Body of pancreas (tissue), 4 donors: ENCODE data around the gene GYPC.

ENCODE experiments used
- POLR2A ChIP-seq, 3 donors: fragments of 450-650 bp; IDR thresholded peaks; one replicate each; pipeline ENCODE4 v1.6.1; 2016; ENCODE audit warnings: antibody characterized with exemption in 3 of 3, mild to moderate bottlenecking in 2 of 3
- TF ChIP-seq, protein P1 (sequence below), 7 experiments: fragments of 450-650 bp in 4 of 7; fragments of 200-600 bp in 3 of 7; sonication (generic) in 3 of 7; IDR thresholded peaks; one replicate each; pipeline ENCODE4 v1.5.1; 2016 to 2019; ENCODE audit warnings: antibody characterized with exemption in 7 of 7

DNA sequence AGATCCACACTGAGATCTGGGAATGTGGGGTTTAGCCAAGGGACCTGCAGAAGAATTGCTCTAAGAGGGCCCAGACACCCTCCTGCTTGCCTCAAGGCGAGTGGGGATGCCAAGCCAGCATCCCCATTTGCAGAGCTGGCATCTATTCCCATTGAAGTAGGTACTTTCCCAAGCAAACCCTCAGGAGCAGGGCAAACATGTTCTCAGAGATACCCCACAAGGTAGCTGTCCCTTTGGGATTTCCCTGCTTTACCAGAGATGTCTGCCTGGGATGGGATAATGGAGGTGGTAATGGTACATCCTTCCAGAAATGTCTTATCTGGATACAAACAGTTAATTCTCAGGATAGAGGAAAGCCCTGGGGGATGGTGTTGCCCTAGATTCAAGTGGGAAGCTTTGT is 51.2 kb downstream of the GYPC start:
- TF ChIP-seq, protein P1, sequence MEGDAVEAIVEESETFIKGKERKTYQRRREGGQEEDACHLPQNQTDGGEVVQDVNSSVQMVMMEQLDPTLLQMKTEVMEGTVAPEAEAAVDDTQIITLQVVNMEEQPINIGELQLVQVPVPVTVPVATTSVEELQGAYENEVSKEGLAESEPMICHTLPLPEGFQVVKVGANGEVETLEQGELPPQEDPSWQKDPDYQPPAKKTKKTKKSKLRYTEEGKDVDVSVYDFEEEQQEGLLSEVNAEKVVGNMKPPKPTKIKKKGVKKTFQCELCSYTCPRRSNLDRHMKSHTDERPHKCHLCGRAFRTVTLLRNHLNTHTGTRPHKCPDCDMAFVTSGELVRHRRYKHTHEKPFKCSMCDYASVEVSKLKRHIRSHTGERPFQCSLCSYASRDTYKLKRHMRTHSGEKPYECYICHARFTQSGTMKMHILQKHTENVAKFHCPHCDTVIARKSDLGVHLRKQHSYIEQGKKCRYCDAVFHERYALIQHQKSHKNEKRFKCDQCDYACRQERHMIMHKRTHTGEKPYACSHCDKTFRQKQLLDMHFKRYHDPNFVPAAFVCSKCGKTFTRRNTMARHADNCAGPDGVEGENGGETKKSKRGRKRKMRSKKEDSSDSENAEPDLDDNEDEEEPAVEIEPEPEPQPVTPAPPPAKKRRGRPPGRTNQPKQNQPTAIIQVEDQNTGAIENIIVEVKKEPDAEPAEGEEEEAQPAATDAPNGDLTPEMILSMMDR (IDR thresholded peaks at IDR 0.05), result no peak
- no peak for TF ChIP-seq POLR2A (IDR thresholded peaks at IDR 0.05)
